ENCODE measurements around the gene PLAAT4.

Gene PLAAT4

GRCh38 chr11:63492441-63492840 lies 44.2 kb upstream of the PLAAT4 start:
- no peak for TF ChIP-seq CTCF (IDR thresholded peaks at IDR 0.05; ENCODE audit: insufficient read depth, low read depth, low read length, missing control alignments)
- no peak for DNase-seq (ENCODE audit: low read depth)
- no peak overlapping the region for H3K4me3 ChIP-seq (ENCODE audit: low read length)

GRCh38 chr11:63493127-63493526 lies 43.5 kb upstream of the PLAAT4 start:
- TF ChIP-seq CTCF (IDR thresholded peaks at IDR 0.05; ENCODE audit: insufficient read depth, low read depth, low read length, missing control alignments) = no peak
- DNase-seq (ENCODE audit: low read depth) = no peak
- no peak overlapping the region for H3K4me3 ChIP-seq (ENCODE audit: low read length)

- no peak for TF ChIP-seq CTCF (IDR thresholded peaks at IDR 0.05; ENCODE audit: insufficient read depth, low read depth, low read length, missing control alignments)
- DNase-seq (ENCODE audit: low read depth) = no peak
- no peak overlapping the region for H3K4me3 ChIP-seq (ENCODE audit: low read length)
Measured at GRCh38 chr11:63494975-63495374, 41.6 kb upstream of the PLAAT4 start.

DNA sequence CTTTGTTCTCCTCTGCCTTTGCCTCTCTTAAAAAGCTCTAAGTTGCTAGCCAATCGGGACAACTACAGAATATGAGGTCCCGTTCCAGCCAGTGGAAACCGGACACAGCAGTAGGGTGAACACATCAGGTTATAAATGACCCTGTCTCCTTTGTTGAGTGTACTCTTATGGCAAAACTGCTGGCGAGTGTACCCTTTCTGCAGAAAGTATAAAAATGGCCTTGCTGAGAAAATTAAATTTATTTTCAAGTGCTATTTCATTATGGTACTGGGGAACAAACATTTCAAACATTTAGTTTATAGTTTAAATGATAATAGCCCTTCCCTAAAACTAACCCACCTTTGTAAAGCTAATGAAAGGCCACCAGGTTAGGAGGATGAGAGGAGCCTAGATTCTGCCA lies 36.7 kb upstream of the PLAAT4 start:
- no peak for TF ChIP-seq CTCF (IDR thresholded peaks at IDR 0.05; ENCODE audit: insufficient read depth, low read depth, low read length, missing control alignments)
- H3K4me3 ChIP-seq (ENCODE audit: low read length) = no peak overlapping the region
- DNase-seq (ENCODE audit: low read depth) = no peak

GRCh38 chr11:63501236-63501635 lies 35.4 kb upstream of the PLAAT4 start:
- DNase-seq (ENCODE audit: low read depth) = no peak
- no peak for TF ChIP-seq CTCF (IDR thresholded peaks at IDR 0.05; ENCODE audit: insufficient read depth, low read depth, low read length, missing control alignments)

GRCh38 chr11:63502252-63502820 lies 34.3 kb upstream of the PLAAT4 start:
- TF ChIP-seq CTCF (IDR thresholded peaks at IDR 0.05; ENCODE audit: insufficient read depth, low read depth, low read length, missing control alignments) = no peak
- no peak for DNase-seq (ENCODE audit: low read depth)
- H3K4me3 ChIP-seq (ENCODE audit: low read length) = no peak overlapping the region

More at GRCh38 chr11:63501236-63501635, 35.4 kb upstream of the PLAAT4 start:
- no peak overlapping the region for H3K4me3 ChIP-seq (ENCODE audit: low read length)

DNA sequence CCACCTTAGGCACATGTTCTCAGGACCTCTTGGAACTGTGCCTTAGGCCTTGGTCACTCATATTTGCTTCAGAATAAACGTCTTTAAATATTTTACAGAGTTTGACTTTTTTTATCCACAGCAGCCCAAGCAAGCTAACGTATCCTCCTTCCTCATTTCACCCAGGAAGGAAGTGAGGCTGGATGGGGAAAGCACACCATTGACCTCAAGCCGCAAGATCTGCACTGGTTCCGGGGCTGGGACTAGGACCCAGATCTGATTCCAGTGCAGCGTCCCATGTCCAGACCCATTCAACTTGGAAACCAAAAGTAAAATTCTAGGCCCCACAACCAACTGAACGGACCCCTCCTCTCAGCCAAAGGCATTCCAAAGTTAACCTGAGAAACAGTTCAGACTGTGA lies 33.1 kb upstream of the PLAAT4 start:
- no peak for TF ChIP-seq CTCF (IDR thresholded peaks at IDR 0.05; ENCODE audit: insufficient read depth, low read depth, low read length, missing control alignments)
- no peak for DNase-seq (ENCODE audit: low read depth)
- H3K4me3 ChIP-seq (ENCODE audit: low read length) = no peak overlapping the region

Measured in epithelial cell of esophagus (primary cell).